H1 (cell line): ENCODE measurements around the gene OR2L5. TPM values are rescaled to one million over a fixed set of nuclear protein-coding genes. Genes with fewer than 3 reads are reported as not detected.

Experiments used
- BACH1 ChIP-seq: IDR thresholded peaks from 2 replicates; pipeline ENCODE4 v1.6.1; 2012; ENCODE audit warnings: low read length, improper control_type of control experiment
- RAD21 ChIP-seq, 2 experiments: IDR thresholded peaks in 1 of 2; conservative IDR thresholded peaks in 1 of 2; 2 replicates each; pipeline ENCODE4 v1.6.1; 2011; ENCODE audit warnings: low read depth in 2 of 2, low read length in 2 of 2, improper control_type of control experiment in 1 of 2, inconsistent platforms in 1 of 2, mild to moderate bottlenecking in 1 of 2, moderate library complexity in 1 of 2
- RBBP5 ChIP-seq: IDR thresholded peaks from 2 replicates; pipeline ENCODE4 v1.7.1; 2012; ENCODE audit warnings: low read depth, mild to moderate bottlenecking, inconsistent platforms, low read length, moderate library complexity, borderline replicate concordance
- polyA plus RNA-seq, 7 experiments: library from polyadenylated mRNA; depleted of rRNA in 3 of 7; stranded (reverse) in 5 of 7; unstranded in 2 of 7; fragments of >200 nt in 5 of 7; fragments of 200-250 nt in 2 of 7; gene quantifications; 1 replicate in 5 of 7; 2 replicates in 1 of 7; 4 replicates in 1 of 7; pipeline versions ENCODE4 v1.2.1 to v1.2.3, GENCODE V29; 2011 to 2013; ENCODE audit warnings: missing spikeins in 2 of 7, mixed read lengths in 2 of 7
- total RNA-seq: library from RNA; stranded (reverse); fragmentation: NEBNext Ultra II Directional; extraction: Animal tissue kit (Norgen Biotek cat#: 25700); gene quantifications from 2 replicates; pipeline ENCODE4 v1.2.1, GENCODE V29; 2021

OR2L5 gene
- total and polyA plus RNA-seq, 2 of the 8 experiments (the other 6 are each of a cell fraction or from before 2014, with no cell fraction given): not detected

DNA sequence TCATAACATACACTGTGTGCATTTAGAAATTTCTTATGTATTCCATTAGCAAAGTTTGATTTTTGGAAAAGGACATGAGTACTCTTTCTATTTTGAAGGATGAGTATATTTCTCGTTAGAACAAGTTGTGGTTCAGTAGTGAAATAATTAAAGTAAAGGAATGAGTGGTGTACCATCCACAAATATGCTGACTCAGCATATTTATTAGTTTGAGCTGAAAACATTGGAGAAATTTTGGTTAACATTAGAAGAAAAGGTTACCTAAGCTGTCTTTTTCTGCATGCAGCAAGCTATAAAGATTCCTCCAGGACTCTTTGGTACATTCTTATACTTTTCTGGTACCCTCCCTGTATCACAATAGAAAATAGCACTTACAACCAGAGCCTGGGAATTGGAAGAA lies 5.7 kb upstream of the OR2L5 start (continued):
- no peak for TF ChIP-seq RBBP5
- peak; percentile 45; the same call in 1 of the 2 replicates for TF ChIP-seq BACH1
- no peak for TF ChIP-seq RAD21 (IDR thresholded peaks at IDR 0.05 in 1 of 2, conservative IDR thresholded peaks at IDR 0.05 in 1 of 2; ENCODE audit: low read depth in 2 of 2, low read length in 2 of 2)
